Stomach (tissue), 4 donors: ENCODE data around the gene YWHAG.
"Not testable (repeated sequence)": the region's sequence is repeated elsewhere in the genome, so short reads cannot be mapped to it uniquely, and the experiment has no call there.

ENCODE experiments used
- POLR2AphosphoS5 ChIP-seq, 3 donors: sonication (generic); formaldehyde crosslinking; IDR thresholded peaks; one replicate each; pipeline ENCODE4 v1.6.1; 2016; ENCODE audit warnings: antibody characterized with exemption in 3 of 3
- TF ChIP-seq, protein P1 (sequence below), 7 experiments: fragments of 450-650 bp in 4 of 7; fragments of 200-600 bp in 3 of 7; sonication (generic) in 3 of 7; IDR thresholded peaks; one replicate each; pipeline ENCODE4 v1.5.1; 2016 to 2019; ENCODE audit warnings: antibody characterized with exemption in 7 of 7, control low read depth in 2 of 7, mild to moderate bottlenecking in 1 of 7

DNA sequence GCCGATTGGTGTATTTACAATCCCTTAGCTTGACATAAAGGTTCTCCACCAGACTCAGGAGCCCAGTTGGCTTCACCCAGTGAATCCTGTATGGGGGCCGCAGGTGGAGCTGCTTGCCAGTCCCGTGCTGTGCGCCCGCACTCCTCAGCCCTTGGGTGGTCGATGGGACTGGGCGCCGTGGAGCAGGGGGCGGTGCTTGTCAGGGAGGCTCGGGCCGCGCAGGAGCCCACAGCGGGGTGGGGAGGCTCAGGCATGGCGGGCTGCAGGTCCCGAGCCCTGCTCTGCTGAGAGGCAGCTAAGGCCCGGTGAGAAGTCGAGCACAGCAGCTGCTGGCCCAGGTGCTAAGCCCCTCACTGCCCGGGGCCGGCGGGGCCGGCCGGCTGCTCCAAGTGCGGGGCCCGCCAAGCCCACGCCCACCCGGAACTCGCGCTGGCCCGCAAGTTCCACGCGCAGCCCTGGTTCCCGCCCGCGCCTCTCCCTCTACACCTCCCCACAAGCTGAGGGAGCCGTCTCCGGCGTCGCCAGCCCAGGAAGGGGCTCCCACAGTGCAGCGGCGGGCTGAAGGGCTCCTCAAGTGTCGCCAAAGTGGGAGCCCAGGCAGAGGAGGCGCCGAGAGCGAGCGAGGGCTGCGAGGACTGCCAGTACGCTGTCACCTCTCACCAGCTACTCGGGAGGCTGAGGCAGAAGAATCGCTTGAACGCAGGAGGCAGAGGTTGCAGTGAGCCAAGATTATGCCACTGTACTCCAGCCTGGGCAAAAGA, 49.3 kb downstream of the YWHAG start:
- TF ChIP-seq, protein P1, sequence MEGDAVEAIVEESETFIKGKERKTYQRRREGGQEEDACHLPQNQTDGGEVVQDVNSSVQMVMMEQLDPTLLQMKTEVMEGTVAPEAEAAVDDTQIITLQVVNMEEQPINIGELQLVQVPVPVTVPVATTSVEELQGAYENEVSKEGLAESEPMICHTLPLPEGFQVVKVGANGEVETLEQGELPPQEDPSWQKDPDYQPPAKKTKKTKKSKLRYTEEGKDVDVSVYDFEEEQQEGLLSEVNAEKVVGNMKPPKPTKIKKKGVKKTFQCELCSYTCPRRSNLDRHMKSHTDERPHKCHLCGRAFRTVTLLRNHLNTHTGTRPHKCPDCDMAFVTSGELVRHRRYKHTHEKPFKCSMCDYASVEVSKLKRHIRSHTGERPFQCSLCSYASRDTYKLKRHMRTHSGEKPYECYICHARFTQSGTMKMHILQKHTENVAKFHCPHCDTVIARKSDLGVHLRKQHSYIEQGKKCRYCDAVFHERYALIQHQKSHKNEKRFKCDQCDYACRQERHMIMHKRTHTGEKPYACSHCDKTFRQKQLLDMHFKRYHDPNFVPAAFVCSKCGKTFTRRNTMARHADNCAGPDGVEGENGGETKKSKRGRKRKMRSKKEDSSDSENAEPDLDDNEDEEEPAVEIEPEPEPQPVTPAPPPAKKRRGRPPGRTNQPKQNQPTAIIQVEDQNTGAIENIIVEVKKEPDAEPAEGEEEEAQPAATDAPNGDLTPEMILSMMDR (IDR thresholded peaks at IDR 0.05), result not testable (repeated sequence)
- TF ChIP-seq POLR2AphosphoS5 (IDR thresholded peaks at IDR 0.05), result not testable (repeated sequence)
